IMR-90 (cell line): ENCODE measurements around the gene PCCA.

Experiments used
- RCOR1 ChIP-seq: IDR thresholded peaks from 2 replicates; pipeline ENCODE4 v1.6.1; 2012; ENCODE audit warnings: mild to moderate bottlenecking, low read length, improper control_type of control experiment; ENCODE audit not compliant: insufficient replicate concordance
- TF ChIP-seq, protein P1 (sequence below): conservative IDR thresholded peaks from 2 replicates; pipeline ENCODE4 v1.5.1; 2012; ENCODE audit warnings: mild to moderate bottlenecking, low read depth, low read length, improper control_type of control experiment
- TF ChIP-seq, protein P2 (sequence below): fragments of 150-350 bp; IDR thresholded peaks from 2 replicates; pipeline ENCODE4 v1.6.1; 2017; ENCODE audit warnings: mild to moderate bottlenecking, antibody characterized with exemption, low read length, low read depth

DNA sequence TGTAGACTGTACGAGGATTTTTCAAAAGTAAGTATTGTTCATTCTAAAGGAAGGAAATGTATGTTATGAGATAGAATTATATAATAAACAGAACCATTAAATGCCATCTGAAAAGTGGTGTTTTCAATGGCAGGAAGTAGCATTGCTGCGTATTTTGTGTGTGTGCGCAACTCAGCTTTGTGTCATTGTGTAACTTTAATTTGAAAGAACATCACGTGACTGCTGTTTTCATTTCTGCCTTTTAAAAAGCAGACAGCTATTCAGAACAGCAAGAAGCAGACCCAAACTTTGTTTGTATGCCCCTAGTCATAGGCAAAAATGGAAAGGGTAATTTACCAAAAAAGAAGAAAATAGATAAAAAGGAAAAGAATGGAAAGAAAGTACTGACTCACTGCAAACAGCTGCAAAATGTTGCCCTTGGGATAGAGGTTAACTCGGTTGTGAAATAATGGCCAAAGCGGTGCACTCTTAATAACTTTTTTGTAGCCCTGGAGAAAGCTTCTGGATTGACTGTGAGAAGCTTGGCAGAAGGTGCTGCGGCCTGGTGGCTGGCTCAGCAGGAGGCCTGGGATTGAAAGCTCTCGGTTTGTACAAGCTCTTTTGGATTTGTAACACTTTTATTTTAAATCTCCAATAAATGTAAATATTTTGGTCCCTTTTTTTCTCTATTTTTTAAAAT lies 402.4 kb downstream of the PCCA start:
- TF ChIP-seq, protein P1, sequence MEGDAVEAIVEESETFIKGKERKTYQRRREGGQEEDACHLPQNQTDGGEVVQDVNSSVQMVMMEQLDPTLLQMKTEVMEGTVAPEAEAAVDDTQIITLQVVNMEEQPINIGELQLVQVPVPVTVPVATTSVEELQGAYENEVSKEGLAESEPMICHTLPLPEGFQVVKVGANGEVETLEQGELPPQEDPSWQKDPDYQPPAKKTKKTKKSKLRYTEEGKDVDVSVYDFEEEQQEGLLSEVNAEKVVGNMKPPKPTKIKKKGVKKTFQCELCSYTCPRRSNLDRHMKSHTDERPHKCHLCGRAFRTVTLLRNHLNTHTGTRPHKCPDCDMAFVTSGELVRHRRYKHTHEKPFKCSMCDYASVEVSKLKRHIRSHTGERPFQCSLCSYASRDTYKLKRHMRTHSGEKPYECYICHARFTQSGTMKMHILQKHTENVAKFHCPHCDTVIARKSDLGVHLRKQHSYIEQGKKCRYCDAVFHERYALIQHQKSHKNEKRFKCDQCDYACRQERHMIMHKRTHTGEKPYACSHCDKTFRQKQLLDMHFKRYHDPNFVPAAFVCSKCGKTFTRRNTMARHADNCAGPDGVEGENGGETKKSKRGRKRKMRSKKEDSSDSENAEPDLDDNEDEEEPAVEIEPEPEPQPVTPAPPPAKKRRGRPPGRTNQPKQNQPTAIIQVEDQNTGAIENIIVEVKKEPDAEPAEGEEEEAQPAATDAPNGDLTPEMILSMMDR = no peak
- TF ChIP-seq RCOR1 = no peak
- TF ChIP-seq, protein P2, sequence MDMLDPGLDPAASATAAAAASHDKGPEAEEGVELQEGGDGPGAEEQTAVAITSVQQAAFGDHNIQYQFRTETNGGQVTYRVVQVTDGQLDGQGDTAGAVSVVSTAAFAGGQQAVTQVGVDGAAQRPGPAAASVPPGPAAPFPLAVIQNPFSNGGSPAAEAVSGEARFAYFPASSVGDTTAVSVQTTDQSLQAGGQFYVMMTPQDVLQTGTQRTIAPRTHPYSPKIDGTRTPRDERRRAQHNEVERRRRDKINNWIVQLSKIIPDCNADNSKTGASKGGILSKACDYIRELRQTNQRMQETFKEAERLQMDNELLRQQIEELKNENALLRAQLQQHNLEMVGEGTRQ = no peak; the same call in 1 of the 2 replicates
